HepG2 (cell line): ENCODE measurements around the gene PARP1.

Source experiments
- AKAP8 ChIP-seq: sonication (generic); formaldehyde crosslinking; IDR thresholded peaks from 2 replicates; pipeline ENCODE4 v1.5.1; 2020; ENCODE audit warnings: mild to moderate bottlenecking, missing genetic modification reagents
- YY1 ChIP-seq: IDR thresholded peaks from 2 replicates; pipeline ENCODE4 v1.6.1; 2011; ENCODE audit warnings: low read length, low read depth, moderate library complexity, mild to moderate bottlenecking; ENCODE audit not compliant: insufficient read depth, insufficient replicate concordance
- TF ChIP-seq, protein P1 (sequence below): sonication (generic); formaldehyde crosslinking; IDR thresholded peaks from 2 replicates; pipeline ENCODE4 v1.5.0; 2020; ENCODE audit warnings: mild to moderate bottlenecking, missing genetic modification reagents, moderate library complexity
- TF ChIP-seq, protein P2 (sequence below): sonication (generic); formaldehyde crosslinking; IDR thresholded peaks from 2 replicates; pipeline ENCODE4 v1.4.0; 2020; ENCODE audit warnings: mild to moderate bottlenecking, missing genetic modification reagents

DNA sequence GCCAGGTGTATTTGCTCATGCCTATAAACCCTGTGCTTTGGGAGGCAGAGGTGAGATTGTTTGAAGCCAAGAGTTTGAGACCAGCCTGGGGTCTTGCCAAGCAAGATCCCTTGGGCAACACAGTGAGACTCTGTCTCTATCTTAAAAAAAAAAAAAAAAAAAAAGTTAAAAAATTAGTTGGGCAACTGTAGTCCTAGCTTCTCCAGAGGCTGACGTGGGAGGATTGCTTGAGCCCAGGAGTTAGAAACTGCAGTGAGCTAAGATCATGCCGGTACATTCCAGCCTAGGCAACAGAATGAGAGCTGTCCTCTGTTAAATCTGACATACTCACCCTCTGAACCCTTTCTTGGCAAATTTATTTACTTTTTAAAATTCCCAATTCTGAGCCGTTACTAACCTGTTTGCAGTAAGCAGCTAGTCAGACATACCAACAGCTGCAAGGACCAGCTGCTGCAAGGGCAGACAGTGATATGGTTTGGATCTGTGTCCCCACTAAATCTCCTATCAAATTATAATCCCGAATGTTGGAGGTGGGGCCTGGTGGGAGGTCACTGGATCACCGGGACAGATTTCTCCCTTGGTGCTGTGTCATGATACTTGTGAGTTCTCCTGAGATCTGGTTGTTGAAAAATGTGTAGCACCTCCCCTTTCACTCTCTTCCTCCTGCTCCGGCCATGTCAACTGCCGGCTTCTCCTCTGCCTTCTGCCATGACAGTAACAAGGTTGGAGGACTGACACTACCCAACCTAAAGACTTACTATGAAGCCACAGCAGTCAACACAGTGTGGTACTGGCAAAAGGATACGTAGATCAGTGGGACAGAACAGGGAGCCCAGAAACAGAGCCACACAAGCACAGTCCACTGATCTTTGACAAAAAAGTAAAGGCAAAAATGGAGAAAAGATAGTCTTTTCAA lies 10.6 kb downstream of the PARP1 start:
- TF ChIP-seq YY1 (no peak), AKAP8 (no peak)
- TF ChIP-seq, protein P1, sequence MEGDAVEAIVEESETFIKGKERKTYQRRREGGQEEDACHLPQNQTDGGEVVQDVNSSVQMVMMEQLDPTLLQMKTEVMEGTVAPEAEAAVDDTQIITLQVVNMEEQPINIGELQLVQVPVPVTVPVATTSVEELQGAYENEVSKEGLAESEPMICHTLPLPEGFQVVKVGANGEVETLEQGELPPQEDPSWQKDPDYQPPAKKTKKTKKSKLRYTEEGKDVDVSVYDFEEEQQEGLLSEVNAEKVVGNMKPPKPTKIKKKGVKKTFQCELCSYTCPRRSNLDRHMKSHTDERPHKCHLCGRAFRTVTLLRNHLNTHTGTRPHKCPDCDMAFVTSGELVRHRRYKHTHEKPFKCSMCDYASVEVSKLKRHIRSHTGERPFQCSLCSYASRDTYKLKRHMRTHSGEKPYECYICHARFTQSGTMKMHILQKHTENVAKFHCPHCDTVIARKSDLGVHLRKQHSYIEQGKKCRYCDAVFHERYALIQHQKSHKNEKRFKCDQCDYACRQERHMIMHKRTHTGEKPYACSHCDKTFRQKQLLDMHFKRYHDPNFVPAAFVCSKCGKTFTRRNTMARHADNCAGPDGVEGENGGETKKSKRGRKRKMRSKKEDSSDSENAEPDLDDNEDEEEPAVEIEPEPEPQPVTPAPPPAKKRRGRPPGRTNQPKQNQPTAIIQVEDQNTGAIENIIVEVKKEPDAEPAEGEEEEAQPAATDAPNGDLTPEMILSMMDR (CRISPR knock-in tag) = no peak
- TF ChIP-seq, protein P2, sequence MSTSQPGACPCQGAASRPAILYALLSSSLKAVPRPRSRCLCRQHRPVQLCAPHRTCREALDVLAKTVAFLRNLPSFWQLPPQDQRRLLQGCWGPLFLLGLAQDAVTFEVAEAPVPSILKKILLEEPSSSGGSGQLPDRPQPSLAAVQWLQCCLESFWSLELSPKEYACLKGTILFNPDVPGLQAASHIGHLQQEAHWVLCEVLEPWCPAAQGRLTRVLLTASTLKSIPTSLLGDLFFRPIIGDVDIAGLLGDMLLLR = no peak
